CD4-positive, alpha-beta T cell (primary cell): Measurements from ENCODE around the gene DUSP18. TPM values are rescaled to one million over a fixed set of nuclear protein-coding genes. Genes with fewer than 3 reads are reported as not detected.

Experiments used
- ATAC-seq: fragments of 200-7000 bp; cut with Tn5 transposase; one replicate; pipeline ENCODE4 v1.10.0; 2022; ENCODE audit warnings: mild to moderate bottlenecking; ENCODE audit not compliant: poor library complexity
- CTCF ChIA-PET: fragments of 350-600 bp; sonication (Branson Sonifier 250); formaldehyde crosslinking; loops from one replicate; lab custom pipeline; 2021; ENCODE audit warnings: antibody characterized with exemption, inconsistent platforms; lab: Charles Lee
- POLR2A ChIA-PET: fragments of 350-600 bp; sonication (Branson Sonifier 250); formaldehyde crosslinking; loops from one replicate; lab custom pipeline; 2021; ENCODE audit warnings: antibody characterized with exemption, inconsistent platforms; lab: Charles Lee
- DNase-seq, 14 experiments: peaks; one replicate each; pipeline ENCODE4 v3.0.0-alpha.2; 2013 to 2020; ENCODE audit warnings: mixed read lengths in 2 of 14
- H3K27ac ChIP-seq, 2 donors: one replicate each; pipeline versions ENCODE4 v1.5.1 to v1.7.0; 2013; ENCODE audit warnings: low read length in 2 of 2, low read depth in 1 of 2, mild to moderate bottlenecking in 1 of 2
- H3K27me3 ChIP-seq, 2 experiments: 1 replicate in 1 of 2; 2 replicates in 1 of 2; pipeline versions ENCODE4 v1.6.1 to v1.7.0; 2013; ENCODE audit warnings: low read length in 2 of 2, control low read depth in 1 of 2, mild to moderate bottlenecking in 1 of 2, moderate library complexity in 1 of 2; ENCODE audit not compliant: insufficient read depth in 2 of 2, control insufficient read depth in 1 of 2
- H3K36me3 ChIP-seq: one replicate; pipeline ENCODE4 v1.6.1; 2013; ENCODE audit warnings: low read length, control low read depth; ENCODE audit not compliant: insufficient read depth
- H3K4me1 ChIP-seq: one replicate; pipeline ENCODE4 v1.6.1; 2013; ENCODE audit warnings: low read length, control low read depth; ENCODE audit not compliant: insufficient read depth
- H3K4me3 ChIP-seq: one replicate; pipeline ENCODE4 v1.5.1; 2013; ENCODE audit warnings: mild to moderate bottlenecking, low read length, moderate library complexity
- H3K9me3 ChIP-seq, 2 experiments: 1 replicate in 1 of 2; 2 replicates in 1 of 2; pipeline versions ENCODE4 v1.6.1 to v1.7.0; 2013; ENCODE audit warnings: low read length in 2 of 2, mild to moderate bottlenecking in 2 of 2, control low read depth in 1 of 2, moderate library complexity in 1 of 2; ENCODE audit not compliant: control insufficient read depth in 1 of 2, insufficient read depth in 1 of 2
- H3K27ac Mint-ChIP-seq: one replicate; pipeline ENCODE4 v1.8.0; 2020; ENCODE audit warnings: mixed read lengths
- H3K27me3 Mint-ChIP-seq: one replicate; pipeline ENCODE4 v1.8.0; 2021; ENCODE audit warnings: mixed read lengths
- H3K36me3 Mint-ChIP-seq: one replicate; pipeline ENCODE4 v1.8.0; 2021; ENCODE audit warnings: low read depth, mixed read lengths
- H3K4me1 Mint-ChIP-seq: one replicate; pipeline ENCODE4 v1.8.0; 2021; ENCODE audit warnings: low read depth, mixed read lengths
- H3K4me3 Mint-ChIP-seq: one replicate; pipeline ENCODE4 v1.8.0; 2020; ENCODE audit warnings: mild to moderate bottlenecking, mixed read lengths
- H3K9me3 Mint-ChIP-seq: one replicate; pipeline ENCODE4 v1.8.0; 2020; ENCODE audit warnings: mixed read lengths
- intact Hi-C, 2 experiments: fragments of 100-400 bp; cut with DNase I in 1 of 2; cut with micrococcal nuclease in 1 of 2; formaldehyde crosslinking; loops; one replicate each; pipeline versions ENCODE4 v1.15.1 to v1.9.0; 2023 to 2025; cut with DNase I, micrococcal nuclease
- total RNA-seq, 174 experiments: library from RNA in 2 of 174; stranded (reverse) in 2 of 174; gene quantifications; one replicate each; pipeline ENCODE4 v1.2.3 and lab custom pipeline; 2021 to 2026
- TF ChIP-seq, protein P1 (sequence below): fragments of 200-600 bp; IDR thresholded peaks from one replicate; pipeline ENCODE4 v1.8.0; 2022; ENCODE audit warnings: antibody characterized with exemption, mild to moderate bottlenecking

The DUSP18 gene
- total RNA-seq, 2 experiments from 2014 or later: 5.7 to 6.2 TPM

DNA sequence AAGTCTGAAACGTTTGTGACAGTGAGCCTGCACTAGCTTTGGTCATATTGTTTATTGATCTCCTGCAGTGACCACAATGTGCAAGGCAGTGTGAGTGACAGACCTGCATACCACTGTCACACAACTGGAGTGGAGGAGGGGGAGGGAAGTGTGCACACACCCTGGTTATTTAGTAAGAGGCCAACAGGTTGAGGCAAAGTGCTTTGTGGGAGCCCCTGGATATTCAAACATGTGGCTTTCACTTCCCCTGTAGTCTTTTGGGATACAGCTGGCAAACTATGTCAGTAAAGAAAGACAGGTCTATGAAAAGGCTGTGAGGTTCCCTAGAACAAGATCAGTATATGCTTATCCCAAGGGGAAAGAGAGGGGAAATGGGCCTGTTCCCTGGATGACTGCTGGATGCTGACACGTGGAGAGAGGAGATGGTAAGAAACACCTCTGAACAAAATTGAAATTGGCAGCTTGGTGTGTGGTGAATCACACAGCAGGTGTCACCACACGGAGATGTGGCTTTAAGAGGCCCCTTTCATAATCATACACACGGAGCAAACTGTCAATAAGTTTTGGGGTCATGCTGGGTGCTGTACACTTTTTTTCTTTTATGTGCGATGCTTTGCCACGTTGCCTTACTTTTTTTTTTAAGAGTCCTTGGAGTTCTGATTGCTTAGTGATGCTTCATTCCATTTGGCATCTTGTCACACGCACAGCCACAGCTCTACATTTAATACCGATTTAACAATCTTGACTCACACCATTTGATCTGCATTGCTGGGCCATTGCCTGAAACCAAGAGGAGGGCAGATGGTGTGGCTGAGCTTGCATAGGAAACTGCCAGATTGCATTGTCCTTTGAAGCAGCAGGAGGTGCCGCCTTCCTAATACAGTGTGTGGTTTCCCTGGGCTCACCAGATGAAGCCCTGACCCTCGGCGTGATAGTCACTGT, 38.3 kb upstream of the DUSP18 start:
- Mint-ChIP-seq H3K9me3 (no peaks in the 10 kb centered on the region), H3K27me3 (no peaks in the 10 kb centered on the region), H3K4me3 (no peak overlapping the region), H3K27ac (no peak overlapping the region), H3K4me1 (no peaks in the 10 kb centered on the region), H3K36me3 (no peaks in the 10 kb centered on the region)
- ChIA-PET CTCF (no interaction called here), POLR2A (interaction anchor here (0.7 kb wide), 1 partner anchor 8 kb away, joined by 4 read pairs; no protein-coding TSS in a partner anchor)
- TF ChIP-seq, protein P1, sequence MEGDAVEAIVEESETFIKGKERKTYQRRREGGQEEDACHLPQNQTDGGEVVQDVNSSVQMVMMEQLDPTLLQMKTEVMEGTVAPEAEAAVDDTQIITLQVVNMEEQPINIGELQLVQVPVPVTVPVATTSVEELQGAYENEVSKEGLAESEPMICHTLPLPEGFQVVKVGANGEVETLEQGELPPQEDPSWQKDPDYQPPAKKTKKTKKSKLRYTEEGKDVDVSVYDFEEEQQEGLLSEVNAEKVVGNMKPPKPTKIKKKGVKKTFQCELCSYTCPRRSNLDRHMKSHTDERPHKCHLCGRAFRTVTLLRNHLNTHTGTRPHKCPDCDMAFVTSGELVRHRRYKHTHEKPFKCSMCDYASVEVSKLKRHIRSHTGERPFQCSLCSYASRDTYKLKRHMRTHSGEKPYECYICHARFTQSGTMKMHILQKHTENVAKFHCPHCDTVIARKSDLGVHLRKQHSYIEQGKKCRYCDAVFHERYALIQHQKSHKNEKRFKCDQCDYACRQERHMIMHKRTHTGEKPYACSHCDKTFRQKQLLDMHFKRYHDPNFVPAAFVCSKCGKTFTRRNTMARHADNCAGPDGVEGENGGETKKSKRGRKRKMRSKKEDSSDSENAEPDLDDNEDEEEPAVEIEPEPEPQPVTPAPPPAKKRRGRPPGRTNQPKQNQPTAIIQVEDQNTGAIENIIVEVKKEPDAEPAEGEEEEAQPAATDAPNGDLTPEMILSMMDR: no peak
- no peaks in the 10 kb centered on the region for H3K36me3 ChIP-seq
- no peak overlapping the region for H3K27ac ChIP-seq
- peaks cover 3% of the 10 kb centered on the region for H3K4me1 ChIP-seq
- H3K9me3 ChIP-seq: no peaks in the 10 kb centered on the region
- intact Hi-C loops: no loop called here
- ATAC-seq: no peak
- no peaks in the 10 kb centered on the region for H3K27me3 ChIP-seq
- peak in 1 of 14 experiments; percentile 28 for DNase-seq
- H3K4me3 ChIP-seq: no peak overlapping the region

DNA sequence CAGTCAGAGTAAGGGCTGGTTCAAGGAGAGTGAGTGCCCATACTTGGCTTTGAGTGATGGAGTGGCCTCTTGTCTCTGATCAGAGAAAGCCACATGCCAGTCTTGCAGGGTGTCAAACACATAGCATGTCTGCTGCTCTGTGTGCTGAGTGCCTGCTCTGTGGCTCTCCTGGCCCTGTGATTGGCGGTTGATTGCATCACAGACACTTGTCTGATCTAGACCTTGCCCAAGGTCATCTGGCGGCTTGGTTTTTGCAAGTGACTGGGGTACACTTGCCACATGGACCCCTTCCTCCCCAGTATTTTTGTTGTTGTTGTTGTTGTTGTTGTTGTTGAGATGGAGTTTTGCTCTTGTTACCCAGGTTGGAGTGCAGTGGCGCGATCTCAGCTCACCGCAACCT, 37.3 kb upstream of the DUSP18 start:
- no peaks in the 10 kb centered on the region for H3K4me1 Mint-ChIP-seq
- no peaks in the 10 kb centered on the region for H3K9me3 Mint-ChIP-seq
- no peaks in the 10 kb centered on the region for H3K36me3 Mint-ChIP-seq
- H3K27ac ChIP-seq: no peak overlapping the region
- ChIA-PET CTCF (no interaction called here), POLR2A (no interaction called here)
- no peaks in the 10 kb centered on the region for H3K27me3 ChIP-seq
- TF ChIP-seq, protein P1: no peak
- H3K27me3 Mint-ChIP-seq: no peaks in the 10 kb centered on the region
- ATAC-seq: no peak
- intact Hi-C loops: no loop called here
- H3K9me3 ChIP-seq: no peaks in the 10 kb centered on the region
- H3K27ac Mint-ChIP-seq: no peak overlapping the region
- no peak overlapping the region for H3K4me3 Mint-ChIP-seq
- DNase-seq: no peak
- H3K36me3 ChIP-seq: no peaks in the 10 kb centered on the region
- peaks cover under 1% of the 10 kb centered on the region for H3K4me1 ChIP-seq
- no peak overlapping the region for H3K4me3 ChIP-seq

DNA sequence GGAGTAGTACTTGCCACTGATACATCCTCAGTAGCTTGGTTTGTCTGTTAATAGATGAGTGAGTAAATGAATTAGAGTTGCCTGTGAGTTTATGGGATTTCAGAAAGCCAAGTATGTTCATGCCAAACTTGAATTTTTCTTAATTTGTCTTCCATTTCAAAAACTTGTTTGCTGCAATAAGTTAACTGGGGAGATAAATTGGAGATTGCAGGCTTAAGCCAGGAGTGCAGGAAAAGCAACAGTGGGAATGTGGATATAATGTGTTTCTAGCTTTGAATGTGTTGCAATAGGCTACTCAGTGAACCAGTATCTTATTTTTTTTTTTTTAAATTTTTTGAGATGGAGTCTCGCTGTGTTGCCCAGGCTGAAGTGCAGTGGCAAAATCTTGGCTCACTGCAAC, 35.2 kb upstream of the DUSP18 start:
- CTCF ChIA-PET: no interaction called here
- TF ChIP-seq, protein P1: no peak
- intact Hi-C loops: no loop called here
- Histone ChIP-seq H3K27me3 (no peaks in the 10 kb centered on the region), H3K36me3 (no peaks in the 10 kb centered on the region), H3K9me3 (no peaks in the 10 kb centered on the region), H3K27ac (no peak overlapping the region), H3K4me3 (no peak overlapping the region), H3K4me1 (no peaks in the 10 kb centered on the region)
- Mint-ChIP-seq H3K4me3 (no peak overlapping the region), H3K27me3 (no peaks in the 10 kb centered on the region), H3K9me3 (no peaks in the 10 kb centered on the region), H3K36me3 (no peaks in the 10 kb centered on the region), H3K27ac (no peak overlapping the region), H3K4me1 (no peaks in the 10 kb centered on the region)
- no peak for ATAC-seq
- no peak for DNase-seq
- POLR2A ChIA-PET: interaction anchor here (0.6 kb wide), 1 partner anchor 18 kb away, joined by 3 read pairs; no protein-coding TSS in a partner anchor
